H9 (cell line): Measurements from ENCODE around the gene MAD1L1. TPM values are rescaled to one million over a fixed set of nuclear protein-coding genes. Genes with fewer than 3 reads are reported as not detected.

Source experiments
- DNase-seq: peaks from one replicate; pipeline ENCODE4 v3.0.0-alpha.2; 2017
- H2AFZ ChIP-seq: one replicate; pipeline ENCODE4 v1.6.1; 2013; ENCODE audit warnings: mild to moderate bottlenecking, low read length, control low read depth, moderate library complexity
- H2AK5ac ChIP-seq: 2 replicates; pipeline ENCODE4 v1.6.1; 2013; ENCODE audit warnings: low read length, control low read depth, mixed read lengths; ENCODE audit not compliant: insufficient read length
- H2BK120ac ChIP-seq: one replicate; pipeline ENCODE4 v1.6.1; 2013; ENCODE audit warnings: low read depth, mild to moderate bottlenecking, low read length, control low read depth, inconsistent platforms; ENCODE audit not compliant: poor library complexity, severe bottlenecking
- H2BK12ac ChIP-seq: 2 replicates; pipeline ENCODE4 v1.6.1; 2013; ENCODE audit warnings: low read length, control low read depth, mixed read lengths, low read depth; ENCODE audit not compliant: insufficient read length
- H2BK15ac ChIP-seq: 2 replicates; pipeline ENCODE4 v1.6.1; 2013; ENCODE audit warnings: low read depth, low read length, control low read depth
- H2BK20ac ChIP-seq: one replicate; pipeline ENCODE4 v1.6.1; 2013; ENCODE audit warnings: low read depth, mild to moderate bottlenecking, low read length, control low read depth, inconsistent platforms; ENCODE audit not compliant: poor library complexity, severe bottlenecking
- H2BK5ac ChIP-seq: 2 replicates; pipeline ENCODE4 v1.6.1; 2013; ENCODE audit warnings: low read length, control low read depth, mixed read lengths; ENCODE audit not compliant: insufficient read length
- H3K14ac ChIP-seq: 2 replicates; pipeline ENCODE4 v1.6.1; 2013; ENCODE audit warnings: low read length, control low read depth; ENCODE audit not compliant: insufficient read depth
- H3K18ac ChIP-seq: 2 replicates; pipeline ENCODE4 v1.6.1; 2013; ENCODE audit warnings: low read depth, mild to moderate bottlenecking, mixed read lengths, low read length, control low read depth; ENCODE audit not compliant: insufficient read length
- H3K23ac ChIP-seq: 2 replicates; pipeline ENCODE4 v1.6.1; 2013; ENCODE audit warnings: low read length, control low read depth, mixed read lengths, low read depth; ENCODE audit not compliant: insufficient read length
- H3K23me2 ChIP-seq: 2 replicates; pipeline ENCODE4 v1.6.1; 2013; ENCODE audit warnings: low read depth, mild to moderate bottlenecking, mixed read lengths, low read length, control low read depth; ENCODE audit not compliant: insufficient read length, poor library complexity, severe bottlenecking
- H3K27ac ChIP-seq: 2 replicates; pipeline ENCODE4 v1.5.1; 2013; ENCODE audit warnings: low read length, control low read depth, mixed read lengths, low read depth; ENCODE audit not compliant: insufficient read length
- H3K27me3 ChIP-seq: 2 replicates; pipeline ENCODE4 v1.6.1; 2013; ENCODE audit warnings: low read length, control low read depth, inconsistent platforms; ENCODE audit not compliant: insufficient read depth
- H3K4ac ChIP-seq: 2 replicates; pipeline ENCODE4 v1.6.1; 2013; ENCODE audit warnings: low read depth, mild to moderate bottlenecking, control low read depth, inconsistent platforms, low read length, moderate library complexity
- H3K4me1 ChIP-seq: 2 replicates; pipeline ENCODE4 v1.6.1; 2013; ENCODE audit warnings: low read length, control low read depth, inconsistent platforms; ENCODE audit not compliant: insufficient read depth
- H3K4me2 ChIP-seq: 2 replicates; pipeline ENCODE4 v1.6.1; 2013; ENCODE audit warnings: low read length, control low read depth, mixed read lengths; ENCODE audit not compliant: insufficient read length, insufficient read depth
- H3K56ac ChIP-seq: 2 replicates; pipeline ENCODE4 v1.6.1; 2013; ENCODE audit warnings: low read depth, mild to moderate bottlenecking, mixed read lengths, low read length, control low read depth; ENCODE audit not compliant: insufficient read length
- H3K79me1 ChIP-seq: 2 replicates; pipeline ENCODE4 v1.6.1; 2013; ENCODE audit warnings: low read depth, mild to moderate bottlenecking, moderate library complexity, low read length, control low read depth, inconsistent platforms; ENCODE audit not compliant: insufficient read depth, poor library complexity, severe bottlenecking
- H3K79me2 ChIP-seq: 2 replicates; pipeline ENCODE4 v1.6.1; 2013; ENCODE audit warnings: low read length, control low read depth, inconsistent platforms; ENCODE audit not compliant: insufficient read depth
- H3K9ac ChIP-seq: 2 replicates; pipeline ENCODE4 v1.6.1; 2013; ENCODE audit warnings: low read length, control low read depth, mixed read lengths; ENCODE audit not compliant: insufficient read length; ENCODE audit errors: extremely low read depth
- H3K9me3 ChIP-seq: one replicate; pipeline ENCODE4 v1.6.1; 2013; ENCODE audit warnings: low read depth, low read length, inconsistent platforms; ENCODE audit not compliant: control insufficient read depth
- H3T11ph ChIP-seq: one replicate; pipeline ENCODE4 v1.6.1; 2013; ENCODE audit warnings: mild to moderate bottlenecking, low read length, control low read depth, inconsistent platforms
- H4K20me1 ChIP-seq: one replicate; pipeline ENCODE4 v1.6.1; 2013; ENCODE audit not compliant: control insufficient read depth, insufficient read length, insufficient read depth
- H4K5ac ChIP-seq: 2 replicates; pipeline ENCODE4 v1.6.1; 2013; ENCODE audit warnings: low read depth, mild to moderate bottlenecking, mixed read lengths, low read length, control low read depth; ENCODE audit not compliant: insufficient read length
- H4K8ac ChIP-seq: replicated peaks from 2 replicates; pipeline ENCODE4 v1.6.1; 2013; ENCODE audit warnings: low read length, control low read depth, mixed read lengths, low read depth; ENCODE audit not compliant: insufficient read length
- H4K91ac ChIP-seq: 2 replicates; pipeline ENCODE4 v1.6.1; 2013; ENCODE audit warnings: low read depth, mild to moderate bottlenecking, moderate library complexity, mixed read lengths, low read length, control low read depth; ENCODE audit not compliant: insufficient read length
- H3K27ac Mint-ChIP-seq, 3 experiments: 2 replicates in 2 of 3; 3 replicates in 1 of 3; pipeline ENCODE4 v1.8.0; 2020 to 2021; ENCODE audit warnings: mixed read lengths in 3 of 3, mild to moderate bottlenecking in 1 of 3, moderate library complexity in 1 of 3
- H3K27me3 Mint-ChIP-seq: 2 replicates; pipeline ENCODE4 v1.8.0; 2021; ENCODE audit warnings: low read depth, mild to moderate bottlenecking, moderate library complexity, mixed read lengths
- H3K36me3 Mint-ChIP-seq, 3 experiments: 2 replicates in 2 of 3; 3 replicates in 1 of 3; pipeline ENCODE4 v1.8.0; 2020 to 2021; ENCODE audit warnings: low read depth in 3 of 3, mixed read lengths in 3 of 3; ENCODE audit not compliant: insufficient read depth in 1 of 3
- H3K4me1 Mint-ChIP-seq, 2 experiments: 2 replicates each; pipeline ENCODE4 v1.8.0; 2020; ENCODE audit warnings: mixed read lengths in 2 of 2
- H3K4me3 Mint-ChIP-seq, 2 experiments: 2 replicates in 1 of 2; 3 replicates in 1 of 2; pipeline ENCODE4 v1.8.0; 2020 to 2021; ENCODE audit warnings: mild to moderate bottlenecking in 2 of 2, mixed read lengths in 2 of 2, moderate library complexity in 1 of 2
- H3K9me3 Mint-ChIP-seq, 2 experiments: 2 replicates in 1 of 2; 3 replicates in 1 of 2; pipeline ENCODE4 v1.8.0; 2020; ENCODE audit warnings: mild to moderate bottlenecking in 2 of 2, mixed read lengths in 2 of 2, moderate library complexity in 1 of 2
- WGBS: extraction: QIAGEN DNeasy Blood & Tissue Kit; methylation state at CpG from one replicate; pipeline ENCODE4 v1.1.7; 2013; ENCODE audit warnings: missing lambda C conversion rate, low lambda C conversion rate, mixed read lengths; ENCODE audit not compliant: insufficient read length; ENCODE audit errors: extremely low coverage; 5-methylcytosine and 5-hydroxymethylcytosine counted together
- total RNA-seq: library from RNA; stranded (reverse); gene quantifications from 2 replicates; pipeline ENCODE4 v1.2.1, GENCODE V29; 2021
- TF ChIP-seq, protein P1 (sequence below): fragments of 200-600 bp; sonication (generic); conservative IDR thresholded peaks from 3 replicates; pipeline ENCODE4 v1.8.0; 2021; ENCODE audit warnings: antibody characterized with exemption, mild to moderate bottlenecking

The MAD1L1 gene
- total RNA-seq, 1 experiment from 2014 or later = 39.0 TPM

DNA sequence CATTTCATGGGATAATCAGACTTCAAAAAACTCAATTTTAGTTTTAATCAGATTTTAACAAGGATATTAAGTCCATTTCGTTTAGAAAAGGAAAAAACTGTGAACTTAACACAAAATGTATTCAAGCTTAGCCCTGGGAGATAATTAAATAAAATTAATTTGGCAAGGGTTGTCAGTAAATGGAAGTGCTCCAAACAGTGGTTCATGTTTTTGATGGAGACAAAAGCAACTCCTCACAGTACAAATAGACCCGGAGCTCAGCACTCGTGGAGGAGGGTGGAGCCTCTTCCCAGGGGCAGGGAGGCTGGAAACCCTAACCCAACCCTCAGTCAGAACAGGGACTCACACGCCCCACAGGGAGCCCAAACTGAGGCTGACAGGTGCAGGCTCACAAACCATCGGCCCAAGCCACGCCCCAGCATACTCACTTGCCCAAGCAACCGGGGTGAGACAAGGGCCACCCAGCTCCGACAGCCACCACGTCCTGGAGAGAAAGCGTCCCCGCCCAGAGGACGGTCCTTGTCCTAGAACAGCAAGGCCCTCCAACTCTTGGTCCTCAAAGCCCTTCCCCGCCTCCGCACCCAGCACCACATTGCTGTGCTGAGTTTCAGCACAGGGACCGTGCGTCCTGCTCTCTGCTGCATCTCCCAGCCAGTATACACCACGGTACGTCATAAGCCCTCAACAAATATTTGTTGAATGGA is 39.8 kb downstream of the MAD1L1 start:
- Histone ChIP-seq H3K4me2 (no peak overlapping the region), H4K91ac (no peak overlapping the region), H2AFZ (no peak overlapping the region), H2AK5ac (no peak overlapping the region), H3K9ac (no peak overlapping the region), H4K8ac (no peak overlapping the region), H3K56ac (no peak overlapping the region), H3K79me2 (no peaks in the 10 kb centered on the region; the same call in 1 of the 2 replicates), H3K23me2 (no peaks in the 10 kb centered on the region), H3K9me3 (no peaks in the 10 kb centered on the region), H3T11ph (no peak overlapping the region), H3K4me1 (no peaks in the 10 kb centered on the region), H3K14ac (no peak overlapping the region; the same call in 1 of the 2 replicates), H4K20me1 (no peaks in the 10 kb centered on the region), H2BK120ac (no peak overlapping the region), H2BK12ac (no peak overlapping the region), H3K27ac (no peak overlapping the region), H4K5ac (no peak overlapping the region), H3K23ac (no peak overlapping the region), H2BK20ac (no peak overlapping the region), H3K4ac (no peak overlapping the region), H3K18ac (no peak overlapping the region), H2BK5ac (no peak overlapping the region), H2BK15ac (no peak overlapping the region), H3K79me1 (no peaks in the 10 kb centered on the region), H3K27me3 (no peaks in the 10 kb centered on the region; the same call in 1 of the 2 replicates)
- Mint-ChIP-seq H3K36me3 (peaks cover 55 to 71% (median 57%) of the 10 kb centered on the region in 3 experiments), H3K27ac (peak overlapping the region in 2 of 3 experiments; percentile 67 to 77; a peak in 3 of 7 replicates), H3K4me3 (no peak overlapping the region), H3K4me1 (no peaks in the 10 kb centered on the region), H3K9me3 (peaks cover 11 to 21% of the 10 kb centered on the region in 2 experiments; a peak in 4 of 5 replicates), H3K27me3 (no peaks in the 10 kb centered on the region)
- WGBS = no CpG with 5 or more reads among the region's 18 CpGs
- TF ChIP-seq, protein P1, sequence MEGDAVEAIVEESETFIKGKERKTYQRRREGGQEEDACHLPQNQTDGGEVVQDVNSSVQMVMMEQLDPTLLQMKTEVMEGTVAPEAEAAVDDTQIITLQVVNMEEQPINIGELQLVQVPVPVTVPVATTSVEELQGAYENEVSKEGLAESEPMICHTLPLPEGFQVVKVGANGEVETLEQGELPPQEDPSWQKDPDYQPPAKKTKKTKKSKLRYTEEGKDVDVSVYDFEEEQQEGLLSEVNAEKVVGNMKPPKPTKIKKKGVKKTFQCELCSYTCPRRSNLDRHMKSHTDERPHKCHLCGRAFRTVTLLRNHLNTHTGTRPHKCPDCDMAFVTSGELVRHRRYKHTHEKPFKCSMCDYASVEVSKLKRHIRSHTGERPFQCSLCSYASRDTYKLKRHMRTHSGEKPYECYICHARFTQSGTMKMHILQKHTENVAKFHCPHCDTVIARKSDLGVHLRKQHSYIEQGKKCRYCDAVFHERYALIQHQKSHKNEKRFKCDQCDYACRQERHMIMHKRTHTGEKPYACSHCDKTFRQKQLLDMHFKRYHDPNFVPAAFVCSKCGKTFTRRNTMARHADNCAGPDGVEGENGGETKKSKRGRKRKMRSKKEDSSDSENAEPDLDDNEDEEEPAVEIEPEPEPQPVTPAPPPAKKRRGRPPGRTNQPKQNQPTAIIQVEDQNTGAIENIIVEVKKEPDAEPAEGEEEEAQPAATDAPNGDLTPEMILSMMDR = no peak
- DNase-seq = peak; percentile 28
